Measurements from ENCODE around the gene MAGI2.

Gene MAGI2

GRCh38 chr7:78026492-78026891 lies 1427.0 kb downstream of the MAGI2 start:
- no peak for TF ChIP-seq CTCF (IDR thresholded peaks at IDR 0.05; ENCODE audit: borderline replicate concordance, control extremely low read depth, extremely low read depth, insufficient read depth, missing control alignments)
- no peak for DNase-seq (ENCODE audit: low spot score)
- in situ Hi-C loops (cut with MboI; ENCODE audit: low sequenced_read_pairs, unreplicated experiment): loop anchor here (25.0 kb wide), 1 partner anchor 364 kb away; no protein-coding TSS in a partner anchor

- TF ChIP-seq CTCF (IDR thresholded peaks at IDR 0.05; ENCODE audit: borderline replicate concordance, control extremely low read depth, extremely low read depth, insufficient read depth, missing control alignments): no peak
- in situ Hi-C loops (cut with MboI; ENCODE audit: low sequenced_read_pairs, unreplicated experiment): no loop called here
- DNase-seq (ENCODE audit: low spot score): no peak
Measured at GRCh38 chr7:78024591-78024990, 1428.9 kb downstream of the MAGI2 start.

- in situ Hi-C loops (cut with MboI; ENCODE audit: low sequenced_read_pairs, unreplicated experiment): no loop called here
- no peak for TF ChIP-seq CTCF (IDR thresholded peaks at IDR 0.05; ENCODE audit: borderline replicate concordance, control extremely low read depth, extremely low read depth, insufficient read depth, missing control alignments)
Measured at GRCh38 chr7:78023191-78023590, 1430.3 kb downstream of the MAGI2 start.

GRCh38 chr7:78022165-78022564 lies 1431.3 kb downstream of the MAGI2 start:
- TF ChIP-seq CTCF (IDR thresholded peaks at IDR 0.05; ENCODE audit: borderline replicate concordance, control extremely low read depth, extremely low read depth, insufficient read depth, missing control alignments): no peak
- DNase-seq (ENCODE audit: low spot score): no peak
- in situ Hi-C loops (cut with MboI; ENCODE audit: low sequenced_read_pairs, unreplicated experiment): no loop called here

More at GRCh38 chr7:78023191-78023590, 1430.3 kb downstream of the MAGI2 start:
- no peak for DNase-seq (ENCODE audit: low spot score)

DNA sequence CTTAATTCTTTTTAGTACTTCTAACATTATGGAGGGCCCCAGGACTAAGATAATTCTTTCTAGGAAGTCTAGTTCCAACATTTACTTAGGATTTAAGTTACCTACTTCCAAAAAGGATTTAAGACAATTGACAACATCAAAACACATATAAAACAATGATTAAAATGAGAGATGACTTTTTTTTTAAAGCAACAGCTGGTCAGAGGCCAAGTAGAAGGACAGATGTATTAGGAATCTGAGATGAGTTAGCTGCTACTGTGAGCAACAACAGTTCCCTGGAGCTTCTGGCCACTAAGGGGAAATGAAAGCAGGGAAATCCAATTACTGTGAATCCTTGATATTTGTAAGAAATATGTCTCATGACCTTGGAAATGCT lies 1432.6 kb downstream of the MAGI2 start:
- in situ Hi-C loops (cut with MboI; ENCODE audit: low sequenced_read_pairs, unreplicated experiment): no loop called here
- no peak for TF ChIP-seq CTCF (IDR thresholded peaks at IDR 0.05; ENCODE audit: borderline replicate concordance, control extremely low read depth, extremely low read depth, insufficient read depth, missing control alignments)
- DNase-seq (ENCODE audit: low spot score): no peak

GRCh38 chr7:78020136-78020873 lies 1433.2 kb downstream of the MAGI2 start:
- peak; percentile 58 for TF ChIP-seq CTCF (IDR thresholded peaks at IDR 0.05; ENCODE audit: borderline replicate concordance, control extremely low read depth, extremely low read depth, insufficient read depth, missing control alignments)
- in situ Hi-C loops (cut with MboI; ENCODE audit: low sequenced_read_pairs, unreplicated experiment): no loop called here

More at GRCh38 chr7:78020136-78020873, 1433.2 kb downstream of the MAGI2 start:
- peak; percentile 61 for DNase-seq (ENCODE audit: low spot score)

Data from GM13976 (cell line).